Left cardiac atrium (tissue), 4 donors: ENCODE results near the gene ALPI. TPM values are rescaled to one million over a fixed set of nuclear protein-coding genes. Genes with fewer than 3 reads are reported as not detected.

Experiments
- ATAC-seq, 2 donors: fragments of 200-7000 bp; cut with Tn5 transposase; one replicate each; pipeline ENCODE4 v1.9.1; 2020; ENCODE audit warnings: mild to moderate bottlenecking in 2 of 2, moderate library complexity in 2 of 2
- DNase-seq: peaks from one replicate; pipeline ENCODE4 v3.0.0-alpha.2; 2020
- intact Hi-C, 2 donors: fragments of 100-400 bp; cut with DNase I; formaldehyde crosslinking; loops; one replicate each; pipeline versions ENCODE4 v1.14.1 to v1.15.1; 2022 to 2023
- total RNA-seq, 2 donors: library from RNA; stranded (reverse); fragmentation: NEBNext Ultra II Directional; extraction: Animal tissue kit (Norgen Biotek cat#: 25700); gene quantifications; one replicate each; pipeline ENCODE4 v1.2.1, GENCODE V29; 2021
- donor health status: DM: no; HTN: yes; CAD: no.
- donor health status: DM: no; HTN: yes; CAD: no; lungs with severe emphysema.
- donor health status: DM: yes; HTN: yes; CAD: no.
- donor health status: Dilated cardiomyopathy.

Gene ALPI
- total RNA-seq, 2 donors from 2014 or later, result not detected

DNA sequence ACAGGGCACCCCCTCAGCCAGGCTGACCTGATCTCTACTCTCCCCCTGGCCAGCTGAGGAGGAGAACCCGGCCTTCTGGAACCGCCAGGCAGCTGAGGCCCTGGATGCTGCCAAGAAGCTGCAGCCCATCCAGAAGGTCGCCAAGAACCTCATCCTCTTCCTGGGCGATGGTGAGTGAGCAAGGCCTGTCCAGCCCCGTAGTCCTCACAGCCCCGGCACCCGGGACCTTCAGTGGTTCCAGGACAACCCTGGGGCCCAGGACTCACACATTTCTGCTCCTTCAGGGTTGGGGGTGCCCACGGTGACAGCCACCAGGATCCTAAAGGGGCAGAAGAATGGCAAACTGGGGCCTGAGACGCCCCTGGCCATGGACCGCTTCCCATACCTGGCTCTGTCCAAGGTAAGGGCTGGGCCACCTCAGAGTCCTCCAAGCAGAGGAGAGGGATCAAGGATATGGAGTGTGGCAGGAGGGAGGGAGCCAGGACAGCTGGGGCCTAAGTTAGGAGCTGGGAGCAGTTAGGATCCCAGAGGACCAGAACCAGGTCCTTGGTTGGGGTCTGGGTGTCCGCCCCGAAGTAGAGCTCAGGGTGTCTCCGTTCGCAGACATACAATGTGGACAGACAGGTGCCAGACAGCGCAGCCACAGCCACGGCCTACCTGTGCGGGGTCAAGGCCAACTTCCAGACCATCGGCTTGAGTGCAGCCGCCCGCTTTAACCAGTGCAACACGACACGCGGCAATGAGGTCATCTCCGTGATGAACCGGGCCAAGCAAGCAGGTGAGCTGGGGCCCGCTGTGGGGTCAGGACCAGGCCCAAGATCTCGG is 555 bp downstream of the ALPI start:
- intact Hi-C loops, result no loop called here
- DNase-seq (no peak), ATAC-seq (no peak)

DNA sequence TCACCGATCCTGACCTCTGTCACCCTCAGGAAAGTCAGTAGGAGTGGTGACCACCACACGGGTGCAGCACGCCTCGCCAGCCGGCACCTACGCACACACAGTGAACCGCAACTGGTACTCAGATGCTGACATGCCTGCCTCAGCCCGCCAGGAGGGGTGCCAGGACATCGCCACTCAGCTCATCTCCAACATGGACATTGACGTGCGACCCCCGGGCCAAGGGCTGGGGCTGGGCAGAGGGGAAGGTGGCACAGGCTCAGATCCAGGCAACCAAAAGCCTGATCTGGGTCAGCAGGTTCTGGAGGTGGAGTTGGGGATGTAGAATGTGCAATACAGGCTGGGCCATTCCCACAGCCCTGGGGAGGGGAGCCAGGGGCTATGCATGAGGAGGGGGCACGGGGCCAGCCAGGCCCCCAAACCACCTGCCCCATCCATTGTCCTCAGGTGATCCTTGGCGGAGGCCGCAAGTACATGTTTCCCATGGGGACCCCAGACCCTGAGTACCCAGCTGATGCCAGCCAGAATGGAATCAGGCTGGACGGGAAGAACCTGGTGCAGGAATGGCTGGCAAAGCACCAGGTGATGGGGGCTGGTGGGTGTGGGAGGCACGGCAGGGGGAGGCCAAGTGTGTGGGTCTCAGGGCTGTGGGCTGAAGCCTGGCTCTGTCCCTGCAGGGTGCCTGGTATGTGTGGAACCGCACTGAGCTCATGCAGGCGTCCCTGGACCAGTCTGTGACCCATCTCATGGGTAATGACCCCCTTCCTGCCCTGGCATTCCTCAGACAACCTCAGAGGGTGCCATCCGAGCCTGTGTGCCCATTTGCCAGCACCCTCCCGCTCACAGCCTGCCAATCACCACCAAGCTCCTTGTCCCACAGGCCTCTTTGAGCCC is 1.4 kb downstream of the ALPI start:
- intact Hi-C loops, result no loop called here
- ATAC-seq (no peak), DNase-seq (no peak)

GRCh38 chr2:232458051-232458660 is 2.2 kb downstream of the ALPI start:
- no peak for ATAC-seq
- no peak for DNase-seq
- intact Hi-C loops, result no loop called here

DNA sequence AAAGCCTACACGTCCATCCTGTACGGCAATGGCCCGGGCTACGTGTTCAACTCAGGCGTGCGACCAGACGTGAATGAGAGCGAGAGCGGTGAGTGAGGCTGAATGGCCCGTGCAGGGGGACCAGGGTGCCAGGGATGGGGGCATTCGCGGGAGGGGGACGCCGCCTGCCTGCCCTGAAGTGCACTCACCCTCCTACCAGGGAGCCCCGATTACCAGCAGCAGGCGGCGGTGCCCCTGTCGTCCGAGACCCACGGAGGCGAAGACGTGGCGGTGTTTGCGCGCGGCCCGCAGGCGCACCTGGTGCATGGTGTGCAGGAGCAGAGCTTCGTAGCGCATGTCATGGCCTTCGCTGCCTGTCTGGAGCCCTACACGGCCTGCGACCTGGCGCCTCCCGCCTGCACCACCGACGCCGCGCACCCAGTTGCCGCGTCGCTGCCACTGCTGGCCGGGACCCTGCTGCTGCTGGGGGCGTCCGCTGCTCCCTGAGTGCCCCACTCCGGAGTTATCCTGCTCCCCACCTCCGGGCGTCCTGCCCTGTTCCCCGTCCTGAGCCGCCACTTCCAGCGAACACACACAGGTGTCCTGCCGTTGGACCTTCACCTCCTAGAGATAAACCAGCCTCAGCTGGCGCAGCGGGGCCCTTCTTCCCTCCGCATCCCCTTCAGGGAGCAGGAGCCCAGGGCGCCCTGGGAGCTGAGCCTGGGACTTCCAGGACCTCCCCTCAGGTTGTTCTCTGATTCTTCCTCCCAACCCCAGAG is 2.9 kb downstream of the ALPI start:
- DNase-seq (no peak), ATAC-seq (no peak)
- intact Hi-C loops, result no loop called here

DNA sequence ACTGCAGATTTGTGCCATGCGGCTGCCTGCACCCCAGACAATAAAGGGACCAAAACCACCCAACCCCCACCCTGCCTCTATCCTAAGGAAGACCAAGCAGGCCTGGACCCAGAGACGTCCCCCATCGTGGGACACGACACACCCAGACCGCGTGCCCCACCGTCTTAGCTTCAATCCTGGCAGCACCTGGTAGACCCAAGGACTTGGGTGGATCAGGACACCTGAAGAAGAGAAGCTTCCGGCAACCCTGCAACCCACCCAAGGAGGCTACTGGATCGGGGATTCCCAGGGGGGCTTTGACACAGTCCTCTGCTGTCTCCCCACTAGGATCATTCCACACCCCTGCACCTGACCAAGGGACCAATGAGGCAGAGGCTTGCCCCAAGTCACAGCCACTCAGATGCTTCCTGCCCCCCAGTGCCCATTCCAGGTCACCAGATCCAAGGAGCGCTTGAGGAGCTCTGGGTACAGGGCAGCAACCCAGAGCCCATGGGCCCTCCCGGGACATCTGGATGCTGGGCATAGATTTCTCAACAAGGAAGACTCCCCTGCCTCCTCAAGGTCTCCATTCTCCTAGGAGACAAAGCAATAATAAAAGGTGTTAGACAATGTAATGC is 3.6 kb downstream of the ALPI start:
- no peak for ATAC-seq
- intact Hi-C loops, result no loop called here
- DNase-seq, result peak; percentile 12

- ATAC-seq (no peak), DNase-seq (no peak)
- intact Hi-C loops, result no loop called here
These were observed 4.2 kb downstream of the ALPI start for GRCh38 chr2:232460171-232460570.

- intact Hi-C loops, result no loop called here
- DNase-seq (no peak), ATAC-seq (no peak)
These were observed 8.0 kb downstream of the ALPI start for GRCh38 chr2:232463701-232464543.

DNA sequence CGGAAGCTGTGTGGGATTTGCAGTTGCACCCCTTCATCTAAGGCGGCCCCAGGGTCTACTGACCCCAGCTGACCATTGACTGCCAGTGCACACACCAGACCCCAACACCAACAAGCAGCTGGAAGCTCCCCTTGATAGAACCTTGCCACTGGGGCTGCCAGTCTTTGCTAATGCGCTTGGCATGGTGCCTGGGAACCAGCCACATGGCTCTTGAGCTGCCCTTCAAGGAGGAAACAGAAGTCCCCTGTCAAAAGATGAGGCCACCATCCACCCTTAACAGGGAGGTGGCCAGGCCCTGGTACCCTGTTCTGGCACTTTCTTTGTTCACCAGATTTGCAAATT is 8.6 kb downstream of the ALPI start:
- ATAC-seq (no peak), DNase-seq (no peak)
- intact Hi-C loops, result no loop called here

DNA sequence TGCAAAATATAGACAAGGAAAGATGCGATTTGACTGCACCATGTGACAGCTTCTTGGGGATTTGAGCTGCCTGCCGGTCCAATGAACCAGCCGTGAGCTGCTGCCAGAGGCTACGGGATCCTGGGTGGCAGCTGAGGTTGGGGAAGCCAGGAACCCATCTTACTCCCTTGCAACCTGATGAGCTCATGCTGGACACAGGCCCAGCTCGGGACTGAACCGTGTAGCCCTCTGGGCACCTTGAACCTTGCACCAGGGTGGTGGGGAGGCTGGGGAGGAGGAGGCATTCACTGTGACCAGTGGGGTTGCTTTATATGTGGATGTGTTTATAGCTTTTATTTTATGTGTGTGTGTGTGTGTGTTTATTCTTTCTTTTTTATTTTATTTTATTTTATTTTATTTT is 9.1 kb downstream of the ALPI start:
- ATAC-seq (no peak), DNase-seq (no peak)
- intact Hi-C loops, result no loop called here

- DNase-seq (no peak), ATAC-seq (no peak)
- intact Hi-C loops, result no loop called here
These were observed 10.3 kb downstream of the ALPI start for GRCh38 chr2:232466221-232466620.

GRCh38 chr2:232473467-232473890 is 17.5 kb downstream of the ALPI start:
- ATAC-seq (peak in 1 of 2 donors; percentile 38), DNase-seq (peak; percentile 19)
- intact Hi-C loops, result no loop called here

- intact Hi-C loops, result no loop called here
- ATAC-seq (no peak), DNase-seq (no peak)
These were observed 20.1 kb downstream of the ALPI start for GRCh38 chr2:232476045-232476444.

DNA sequence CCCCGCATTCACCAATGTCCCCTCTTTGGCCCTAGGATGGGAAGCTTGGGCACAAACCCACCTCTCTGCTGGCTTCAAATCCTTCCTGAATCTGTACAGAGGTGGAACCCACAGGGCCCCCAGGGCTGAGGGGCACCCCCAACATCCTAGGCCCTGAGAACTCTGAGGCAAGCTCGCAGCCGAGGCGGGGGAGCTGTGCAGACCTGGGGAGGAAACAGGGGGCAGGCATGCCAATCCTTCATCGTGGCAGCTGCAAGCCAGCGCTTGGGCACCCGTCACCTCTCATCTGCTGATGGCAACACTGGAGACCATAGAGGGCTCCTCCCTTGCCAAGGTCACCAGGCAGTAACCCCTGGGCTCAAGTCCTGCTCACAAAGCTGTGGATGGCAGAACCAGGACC is 20.8 kb downstream of the ALPI start:
- no peak for DNase-seq
- ATAC-seq, result no peak
- intact Hi-C loops, result no loop called here

DNA sequence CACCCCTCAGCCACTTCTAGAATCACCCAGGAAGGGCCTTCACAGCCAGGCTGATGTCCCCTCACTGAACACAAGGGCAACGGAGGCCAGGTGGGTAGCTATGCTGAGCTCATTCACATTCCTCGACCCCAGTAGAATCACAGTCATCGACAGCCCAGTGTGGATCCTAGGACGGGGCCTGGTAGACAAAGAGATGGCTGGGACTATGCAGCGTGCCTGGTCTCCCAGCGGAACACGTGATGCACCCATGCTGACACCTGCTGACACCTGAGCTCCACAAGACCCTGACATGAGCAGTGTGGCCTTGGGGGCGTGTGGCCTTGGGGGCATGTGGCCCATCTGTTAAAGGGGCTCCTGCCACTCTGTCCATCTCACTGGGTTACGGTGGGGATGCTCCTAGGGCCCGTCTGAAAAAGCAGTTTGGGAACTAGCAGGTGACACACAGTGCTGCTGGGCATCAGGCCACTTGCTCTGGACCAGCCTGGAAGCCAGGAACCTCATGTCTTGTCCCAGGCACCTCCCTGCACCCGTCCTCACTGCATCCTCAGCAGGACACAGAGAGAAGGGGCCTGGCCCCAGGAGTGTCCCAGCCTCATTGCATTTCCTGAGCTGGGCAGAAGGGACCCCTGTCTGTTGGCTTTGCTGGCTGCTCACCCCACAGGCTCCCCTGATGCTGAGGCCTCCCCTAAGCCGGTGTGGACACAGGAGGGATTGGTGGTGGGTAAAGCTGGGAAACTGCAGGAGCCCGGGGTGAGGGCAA is 22.0 kb downstream of the ALPI start:
- ATAC-seq (no peak), DNase-seq (peak; percentile 11)
- intact Hi-C loops, result no loop called here

DNA sequence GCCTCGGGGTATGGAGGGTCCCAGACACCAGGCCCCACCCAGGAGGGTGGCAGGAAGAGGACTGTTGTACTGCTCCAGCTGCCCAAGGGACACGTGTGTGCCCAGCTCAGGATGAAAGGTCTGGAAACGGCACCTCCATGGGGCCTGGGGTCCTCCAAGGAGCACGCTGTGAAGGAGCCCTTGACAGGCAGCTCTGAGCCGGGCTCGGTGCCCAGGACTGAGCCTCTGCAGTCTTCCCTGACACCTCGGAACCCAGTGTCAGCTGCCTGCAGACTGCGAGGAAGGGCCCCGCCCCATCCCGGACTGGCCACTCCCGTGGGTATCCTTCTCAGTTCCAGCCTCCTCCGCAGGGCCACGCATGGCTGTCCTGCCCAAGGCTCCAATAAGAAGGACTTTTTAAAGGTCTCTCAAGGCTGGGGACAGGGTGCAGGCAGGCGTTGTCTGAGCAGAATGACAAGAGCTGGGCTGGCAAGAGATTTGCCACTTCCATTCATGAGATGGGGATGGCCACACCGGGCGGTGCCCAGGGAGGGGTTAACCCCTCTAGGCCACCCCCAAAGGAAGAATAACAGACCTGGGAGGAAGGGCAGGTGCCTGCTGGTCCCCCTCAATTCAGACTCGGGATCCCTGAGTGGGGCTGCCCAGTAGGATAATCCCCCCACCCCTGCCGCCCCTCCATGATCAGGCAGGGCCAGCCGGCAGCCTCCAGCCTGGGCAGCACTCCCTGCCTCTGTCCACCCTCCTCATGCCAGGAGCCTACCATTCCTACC is 22.8 kb downstream of the ALPI start:
- DNase-seq (peak; percentile 15), ATAC-seq (no peak)
- intact Hi-C loops, result no loop called here

- intact Hi-C loops, result no loop called here
- DNase-seq (no peak), ATAC-seq (no peak)
These were observed 23.6 kb downstream of the ALPI start for GRCh38 chr2:232479341-232480200.
